GM18502 (cell line): ENCODE measurements around the gene ASAP2.
"Not testable (repeated sequence)": the region's sequence is repeated elsewhere in the genome, so short reads cannot be mapped to it uniquely, and the experiment has no call there.

Experiments used
- ATAC-seq: cut with Tn5 transposase; IDR thresholded peaks from one replicate; pipeline ENCODE4 v1.9.1; 2021; ENCODE audit warnings: mild to moderate bottlenecking; ENCODE audit not compliant: unreplicated experiment, poor library complexity

The ASAP2 gene

DNA sequence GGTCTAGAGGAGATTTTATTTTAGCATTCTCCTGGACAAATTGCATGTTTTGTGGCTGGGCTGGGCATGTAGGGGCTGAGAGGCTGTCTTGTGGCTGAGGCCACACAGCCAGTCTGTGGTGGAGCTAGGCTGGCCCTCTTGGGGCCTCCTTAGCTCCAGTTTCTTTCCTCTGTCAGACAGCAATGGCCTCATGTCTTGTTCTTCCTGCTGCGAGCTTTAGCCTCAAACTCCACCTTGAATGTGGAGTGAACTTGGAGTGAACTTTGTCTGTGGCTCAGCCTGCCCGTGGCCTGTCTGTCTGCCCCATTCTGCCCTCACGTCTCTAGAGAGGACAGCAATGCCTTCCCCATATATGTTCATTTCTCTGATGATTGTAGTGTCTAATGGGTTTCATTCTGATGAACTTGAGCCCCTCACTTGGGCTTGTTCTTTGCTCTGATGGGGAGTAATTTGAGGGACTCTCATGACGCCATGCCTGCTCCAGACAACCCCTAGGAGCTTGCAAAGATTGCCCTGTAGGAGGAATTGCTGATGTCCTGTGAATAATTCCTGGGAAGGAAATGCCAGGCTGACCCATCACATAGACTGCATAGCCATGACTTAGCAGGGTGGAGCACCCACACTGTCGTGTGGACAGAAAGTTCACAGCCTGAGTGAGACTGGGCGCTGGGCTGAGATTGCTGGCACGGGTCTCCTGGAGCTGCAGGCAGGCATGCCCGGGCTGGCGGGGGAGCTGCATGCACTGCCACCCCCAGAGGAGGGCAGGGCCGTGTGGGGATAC lies 42.6 kb downstream of the ASAP2 start:
- ATAC-seq = no peak

DNA sequence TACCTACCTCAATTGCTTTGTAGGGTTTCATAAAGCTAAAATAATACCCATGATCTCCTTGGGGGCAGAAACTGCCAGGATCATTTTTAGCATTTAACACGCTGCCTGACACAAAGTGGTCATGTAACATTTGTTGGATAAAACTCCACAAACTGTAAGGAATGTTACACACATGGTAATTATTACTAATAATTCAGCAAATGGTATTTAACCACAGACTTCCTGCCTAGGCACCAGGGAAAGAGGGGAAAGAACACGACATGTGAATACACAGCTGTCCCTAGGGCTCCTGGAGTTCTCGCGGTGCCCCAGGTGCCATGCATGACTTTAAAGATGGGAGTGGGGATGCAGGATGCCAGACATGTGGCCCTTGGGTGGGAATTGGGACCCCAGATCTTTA lies 43.5 kb downstream of the ASAP2 start:
- ATAC-seq = no peak

DNA sequence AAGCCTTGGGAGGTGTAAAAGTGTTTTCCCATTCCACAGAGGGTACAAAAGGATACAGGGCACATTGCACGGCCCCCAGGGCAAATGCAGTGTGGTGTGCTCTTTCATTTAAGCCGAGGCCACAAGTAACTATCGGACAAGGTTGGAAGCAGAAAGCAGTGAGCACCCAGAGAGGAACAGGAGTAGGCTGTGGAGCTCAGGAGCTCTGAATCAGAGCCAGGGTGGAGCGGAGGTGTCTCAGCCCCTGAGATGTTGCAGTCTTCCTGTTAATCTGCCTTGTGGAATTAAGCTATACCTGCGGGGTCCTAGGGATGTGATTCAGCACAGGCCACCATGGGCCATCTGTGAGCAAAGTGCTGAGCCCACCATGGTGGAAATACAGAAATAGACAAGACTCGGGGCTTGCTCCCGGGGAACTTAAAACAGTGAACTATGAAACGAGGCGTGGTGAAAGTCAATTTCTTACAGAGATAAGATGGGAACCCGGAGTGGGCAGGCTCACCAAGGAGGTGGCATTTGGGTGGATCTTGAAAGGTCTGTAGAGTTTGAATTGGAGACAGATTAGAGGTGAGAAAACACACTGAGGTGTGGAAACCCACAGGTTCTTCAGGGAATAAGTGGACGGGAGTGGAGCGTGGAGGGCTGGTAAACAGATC lies 44.0 kb downstream of the ASAP2 start:
- ATAC-seq = no peak

DNA sequence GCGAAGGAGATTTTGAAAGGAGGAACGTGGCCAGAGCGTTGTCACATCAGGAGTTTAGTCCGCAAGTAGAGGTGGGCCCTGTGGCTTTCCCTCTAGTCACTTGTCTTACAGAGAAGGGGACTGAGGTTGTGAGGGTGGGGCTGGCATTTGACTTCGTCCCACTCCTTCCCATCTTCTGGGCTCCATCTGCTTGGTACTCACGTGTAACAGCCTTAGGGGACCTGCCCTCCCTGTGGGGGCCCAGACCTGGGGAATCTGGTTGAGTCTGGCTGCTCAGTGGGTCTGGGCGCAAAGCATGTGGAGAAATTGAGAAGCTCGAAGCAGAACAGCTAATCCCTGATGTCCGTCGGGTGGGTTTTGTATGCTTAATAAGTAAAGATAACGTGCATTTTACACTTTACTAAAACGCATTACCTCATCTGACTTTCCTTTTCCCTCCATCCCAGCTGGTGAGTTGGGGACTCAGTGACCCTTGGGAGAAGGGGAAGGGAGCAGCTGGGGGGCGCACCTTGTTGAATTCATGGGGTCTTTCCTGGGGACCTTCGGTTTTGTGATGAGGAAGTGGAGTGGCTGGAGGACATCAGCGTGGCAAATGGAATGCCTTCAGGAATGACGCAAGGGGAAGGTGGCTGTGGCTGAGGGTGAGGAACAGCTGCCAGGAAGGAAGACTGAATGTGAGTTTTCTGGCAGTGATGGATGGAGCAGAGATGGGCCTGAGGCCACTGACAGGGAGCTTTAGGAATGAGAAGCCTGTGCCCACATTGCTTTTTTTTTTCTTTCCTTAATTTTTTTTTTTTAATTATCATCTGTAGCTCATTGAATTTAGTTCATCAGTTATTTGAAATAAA lies 44.8 kb downstream of the ASAP2 start:
- no peak for ATAC-seq

DNA sequence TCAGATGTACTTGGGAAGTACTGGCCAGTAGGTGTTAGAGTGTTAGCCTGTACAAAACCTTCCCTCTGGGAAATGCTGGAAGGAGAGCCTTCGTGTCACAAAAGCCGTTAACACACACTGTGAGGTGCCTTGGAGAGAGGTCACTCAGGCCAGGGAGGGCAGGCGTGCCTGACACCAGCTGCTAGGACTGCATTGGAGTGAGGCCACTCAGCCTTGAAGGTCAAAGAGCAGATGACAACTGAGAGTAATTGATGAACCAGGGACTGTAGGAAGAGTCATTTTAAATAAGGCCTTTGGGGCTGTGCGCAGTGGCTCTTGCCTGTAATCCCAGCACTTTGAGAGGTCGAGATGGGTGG lies 45.4 kb downstream of the ASAP2 start:
- no peak for ATAC-seq

DNA sequence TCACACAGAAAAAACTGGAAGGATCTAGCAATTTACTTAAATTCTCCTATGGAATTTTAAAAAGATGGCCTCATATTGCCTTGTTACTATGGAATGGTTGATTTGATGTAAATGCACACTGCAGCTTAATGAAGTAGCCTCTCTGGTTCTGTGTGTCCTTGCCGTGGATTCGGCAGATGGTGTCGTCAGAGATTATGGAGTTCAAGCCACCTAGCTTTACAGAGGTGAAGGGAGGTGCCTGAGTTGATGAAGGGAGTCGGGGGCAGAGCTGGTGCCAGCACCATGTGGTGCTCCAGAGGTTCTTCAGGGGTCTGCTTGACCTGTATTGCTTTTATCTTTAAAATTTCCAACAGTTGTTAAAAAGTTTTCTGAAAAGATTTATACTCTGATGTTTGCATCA lies 48.8 kb downstream of the ASAP2 start:
- no peak for ATAC-seq

DNA sequence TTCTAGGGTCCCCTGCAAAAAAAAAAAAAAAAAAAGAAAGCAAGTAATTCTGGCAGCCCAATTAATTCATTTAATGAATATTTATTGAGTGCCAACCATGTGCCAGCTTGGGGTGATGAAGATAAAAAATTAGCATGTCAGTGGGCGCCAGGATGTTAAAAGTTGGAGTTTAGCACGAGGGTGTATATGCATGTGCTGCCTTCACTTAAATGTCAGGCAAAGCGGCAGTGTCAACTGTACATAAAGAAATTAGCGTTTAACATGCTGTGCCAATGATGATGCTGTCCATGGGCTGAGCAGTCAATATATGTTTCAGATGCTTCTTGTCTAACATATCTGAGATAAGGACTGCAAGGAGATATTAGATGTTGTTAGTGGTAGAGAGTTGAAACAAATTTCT lies 49.5 kb downstream of the ASAP2 start:
- ATAC-seq = no peak

DNA sequence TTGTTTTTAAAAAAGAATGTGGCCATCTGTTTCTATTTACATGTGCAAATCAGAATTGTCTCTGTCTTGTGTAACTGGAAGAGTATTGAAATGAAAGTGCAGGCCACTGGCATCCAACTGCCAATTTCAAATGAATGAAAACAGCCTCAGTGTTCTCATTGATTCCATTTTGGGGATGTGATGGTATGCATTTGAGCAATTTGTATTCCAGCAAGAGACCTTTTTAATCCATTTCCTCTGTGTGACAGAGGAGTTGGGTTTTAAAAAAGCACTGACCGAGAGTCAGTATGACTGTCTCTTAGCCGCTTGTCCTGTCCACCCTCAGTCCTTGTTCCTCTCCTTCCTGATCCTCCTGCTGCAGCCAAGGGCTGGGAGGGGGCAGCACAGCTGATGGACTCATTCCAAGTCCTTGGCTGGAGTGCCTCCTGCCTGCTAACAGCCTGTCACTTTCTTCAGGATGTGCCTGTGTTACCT lies 50.0 kb downstream of the ASAP2 start:
- no peak for ATAC-seq

DNA sequence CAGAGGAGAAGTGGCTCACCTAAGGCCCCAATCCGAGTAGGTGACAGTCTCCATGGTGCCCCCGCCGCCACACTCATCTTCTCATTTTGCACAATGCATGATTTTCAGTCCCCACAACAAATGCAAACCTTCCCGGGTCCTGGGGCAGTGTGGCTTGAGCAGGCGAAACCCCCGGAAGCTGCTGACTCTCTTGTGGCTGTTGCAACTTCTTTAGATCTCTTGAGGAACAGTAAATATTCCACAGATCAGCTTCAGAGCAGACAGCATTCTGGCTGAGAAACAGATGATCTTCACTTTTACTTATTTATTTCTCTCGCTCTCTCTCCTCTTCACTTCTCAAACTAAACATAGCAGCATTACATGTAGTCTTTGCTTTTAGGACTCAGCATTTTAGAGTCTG lies 51.9 kb downstream of the ASAP2 start:
- ATAC-seq = no peak

DNA sequence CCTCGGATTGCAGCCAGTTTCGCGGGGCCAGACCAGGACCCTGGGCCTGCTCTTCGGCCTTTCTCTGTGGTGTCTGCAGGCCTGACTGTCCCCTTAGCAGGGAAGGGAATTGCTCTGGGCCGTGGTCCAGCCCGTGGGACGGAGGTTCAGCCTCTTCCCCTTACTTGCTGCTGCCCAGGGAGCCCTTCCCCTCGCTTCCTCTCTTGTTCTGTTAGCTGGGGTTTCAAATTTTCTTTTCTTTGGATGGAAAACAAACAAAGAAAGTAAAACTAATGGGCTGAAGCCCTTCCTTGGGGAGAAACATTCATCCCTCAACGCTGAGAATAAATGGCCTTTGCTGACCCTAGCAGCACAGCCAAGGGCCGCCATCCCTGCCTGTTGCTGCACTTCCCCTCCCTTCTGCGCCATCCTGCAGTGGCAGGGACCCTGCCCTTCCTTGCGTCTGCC lies 52.4 kb downstream of the ASAP2 start:
- ATAC-seq = no peak

DNA sequence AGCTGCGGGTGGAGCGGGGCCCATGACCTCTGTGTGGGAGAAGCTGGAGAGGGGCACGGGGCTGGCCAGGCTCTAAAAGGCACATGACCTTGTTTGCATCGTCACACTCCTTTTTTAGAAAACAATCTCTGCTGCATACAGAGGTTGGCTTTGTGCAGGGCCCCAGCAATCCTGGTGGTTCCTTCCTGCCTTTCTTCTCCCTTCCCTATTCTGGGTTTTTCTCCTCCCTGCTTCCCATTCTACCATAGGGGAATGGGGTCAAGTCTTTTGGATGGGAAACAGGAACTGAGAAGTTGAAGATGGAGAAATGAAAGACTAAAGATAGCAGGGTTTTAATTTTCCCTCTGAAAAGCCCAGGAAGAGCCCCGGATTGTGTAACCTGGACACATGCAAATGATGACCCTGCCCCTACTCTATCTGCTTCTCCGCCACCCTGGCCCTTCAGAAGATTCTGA lies 53.9 kb downstream of the ASAP2 start:
- no peak for ATAC-seq

DNA sequence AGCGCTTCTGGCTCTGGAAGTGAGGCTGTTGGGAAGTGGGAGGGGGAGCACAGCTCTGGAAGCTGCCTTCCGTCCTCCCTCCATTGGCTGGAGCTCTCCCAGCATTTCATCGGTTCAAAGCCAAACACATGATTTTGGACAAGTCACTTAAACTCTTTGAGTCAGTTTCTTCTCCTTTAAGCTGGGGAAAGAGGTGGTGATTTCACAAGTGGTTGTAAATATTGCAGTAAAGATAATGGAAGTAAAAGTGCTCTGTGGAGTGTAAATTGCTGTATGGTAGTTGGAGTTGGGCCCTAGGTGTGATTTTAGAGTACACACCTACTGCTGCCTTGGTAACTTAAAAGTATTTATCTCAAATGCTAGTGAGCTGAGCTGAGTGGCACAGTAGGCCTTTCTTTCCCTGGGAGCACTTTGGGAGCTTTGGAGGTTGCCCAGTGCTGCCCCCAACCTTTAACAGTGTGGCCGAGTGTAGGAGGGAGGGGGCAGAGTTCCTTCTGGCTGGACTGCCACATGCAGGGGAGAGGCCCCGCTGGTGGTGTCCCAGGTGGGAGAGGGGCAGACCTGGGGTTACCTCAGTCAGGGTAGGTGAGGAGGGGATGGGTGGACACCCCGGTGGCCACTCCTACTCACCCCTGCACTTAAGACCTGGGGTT lies 54.7 kb downstream of the ASAP2 start:
- no peak for ATAC-seq

DNA sequence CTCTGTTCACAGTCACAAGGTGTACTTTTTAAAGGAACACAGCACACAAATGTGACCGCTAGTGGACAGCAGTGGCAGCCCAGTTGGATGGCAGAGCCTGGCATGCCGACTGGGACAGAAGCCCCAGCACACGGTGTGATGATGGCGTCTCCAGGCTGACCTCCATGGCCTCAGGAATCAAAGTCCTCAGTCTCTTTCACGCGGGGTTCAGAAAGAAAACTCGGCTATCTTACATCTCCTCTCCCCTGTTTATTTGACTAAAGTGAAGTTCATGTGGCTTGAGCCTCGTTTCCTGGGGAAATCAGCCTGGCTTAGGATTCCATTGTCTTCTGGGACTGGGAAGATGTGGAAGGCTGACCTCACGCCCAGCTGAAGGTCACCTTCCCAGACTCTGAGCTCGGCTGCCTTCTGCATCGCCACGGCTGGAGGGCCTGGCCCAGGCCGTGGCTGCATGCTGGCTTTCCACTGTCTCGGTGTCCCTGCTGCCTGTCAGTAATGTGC lies 56.1 kb downstream of the ASAP2 start:
- ATAC-seq = no peak

DNA sequence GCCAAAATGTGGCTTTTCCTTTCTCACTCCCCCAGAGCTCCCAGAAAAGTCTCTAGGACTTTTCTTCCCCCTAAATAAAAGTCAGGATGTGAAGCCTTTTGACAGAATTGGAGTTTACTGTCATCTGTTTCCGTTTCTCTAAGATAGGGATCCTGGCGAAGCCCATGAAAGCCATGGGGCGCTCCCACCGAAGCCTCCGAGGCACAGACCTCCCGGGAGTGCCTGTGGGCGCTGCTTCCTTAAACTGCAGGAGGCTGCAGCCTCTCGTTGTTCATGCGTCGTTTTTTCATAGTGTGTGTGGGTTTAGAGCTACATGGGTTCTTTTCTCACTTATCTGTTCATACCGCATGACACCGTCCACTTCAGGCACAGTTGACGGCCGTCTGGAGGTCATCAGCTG lies 56.8 kb downstream of the ASAP2 start:
- ATAC-seq = no peak

DNA sequence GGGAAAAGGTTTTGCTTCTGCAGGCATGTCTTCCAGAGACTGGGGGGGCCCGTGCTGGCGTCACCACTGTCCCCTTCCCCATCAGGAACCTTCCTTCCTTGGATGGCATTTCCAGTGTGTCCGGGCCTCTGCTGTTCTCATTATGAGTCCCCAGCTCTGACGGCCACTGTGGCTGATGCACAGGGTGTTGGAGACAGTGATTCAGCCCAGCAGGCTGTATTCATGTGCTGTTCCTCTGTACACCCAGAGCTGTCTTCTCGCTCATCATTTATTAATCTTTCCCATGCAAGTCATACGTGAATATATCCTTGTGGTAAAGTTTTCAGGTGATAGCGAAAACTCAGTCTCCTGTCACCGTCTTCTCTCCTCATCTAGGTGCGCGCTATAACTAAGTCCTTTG lies 57.7 kb downstream of the ASAP2 start:
- no peak for ATAC-seq

DNA sequence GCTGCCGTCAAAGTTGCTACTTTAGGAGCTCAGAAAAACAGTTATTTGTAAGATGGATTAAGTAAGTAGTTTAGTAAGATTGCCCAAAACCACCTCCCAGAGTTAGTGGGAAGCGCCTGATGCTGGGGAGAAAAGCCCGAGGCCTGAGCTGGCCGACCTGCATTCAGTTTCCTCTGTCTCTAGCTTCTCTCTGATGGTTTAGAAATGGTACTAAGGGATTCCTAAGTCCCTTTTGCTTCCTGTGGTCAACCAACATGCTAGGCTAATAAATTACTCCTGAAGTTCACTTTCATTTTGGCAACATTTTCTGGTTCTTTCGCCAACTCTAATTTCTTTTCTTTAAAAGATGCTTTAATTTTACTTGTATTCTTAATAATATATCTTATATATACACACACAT lies 60.1 kb downstream of the ASAP2 start:
- ATAC-seq = no peak

DNA sequence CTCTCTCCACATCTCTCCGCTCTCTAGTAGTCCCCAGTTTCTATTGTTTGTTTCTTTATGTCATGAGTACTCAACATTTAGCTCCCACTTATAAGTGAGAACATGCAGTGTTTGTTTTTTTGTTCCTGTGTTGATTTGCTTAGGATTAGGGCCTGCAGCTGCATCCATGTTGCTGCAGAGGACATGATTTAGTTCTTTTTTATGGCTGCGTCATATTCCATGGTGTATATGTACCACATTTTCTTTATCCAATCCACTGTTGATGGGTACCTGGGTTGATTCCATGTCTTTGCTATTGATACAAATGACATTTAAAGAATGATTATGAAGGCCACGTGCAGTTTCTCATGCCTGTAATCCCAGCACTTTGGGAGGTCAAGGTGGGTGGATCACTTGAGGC lies 60.7 kb downstream of the ASAP2 start:
- ATAC-seq = not testable (repeated sequence)

DNA sequence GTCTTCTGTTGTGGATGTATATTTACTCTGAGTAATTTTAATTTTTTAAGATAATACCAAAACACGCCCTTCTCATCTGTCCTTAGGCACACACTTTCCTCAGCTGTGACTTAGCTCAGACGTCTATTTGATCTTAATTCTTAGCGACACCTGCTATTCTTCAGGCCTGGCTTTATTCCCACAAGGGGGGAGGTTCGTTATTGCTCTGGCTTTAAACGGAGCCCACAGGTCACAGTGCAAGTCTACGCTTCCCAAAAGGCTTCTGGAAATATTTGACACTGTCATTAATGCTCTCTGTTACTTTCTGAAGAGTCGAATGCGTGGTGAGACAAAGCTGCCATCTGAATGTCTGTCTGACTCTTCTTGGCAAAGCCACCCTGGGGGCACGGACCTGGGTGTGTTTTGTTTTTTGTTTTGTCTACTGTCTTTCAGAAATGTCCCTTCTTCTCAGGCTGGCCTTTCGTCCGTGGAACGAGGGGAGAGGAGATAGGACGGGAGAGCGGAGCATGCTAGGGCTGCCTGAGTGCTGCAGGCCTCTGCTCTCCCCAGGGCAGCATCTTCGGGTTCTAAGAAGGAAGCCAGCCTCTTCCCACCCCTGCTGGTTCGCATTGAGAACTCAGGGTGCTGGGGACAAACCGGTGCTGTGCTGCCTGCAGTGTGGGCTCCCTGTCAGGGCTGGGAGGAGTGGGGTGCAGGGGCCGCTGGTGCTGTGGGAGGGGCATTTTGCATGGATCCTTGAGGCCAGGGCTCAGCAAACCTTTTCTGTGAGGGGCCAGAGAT lies 61.9 kb downstream of the ASAP2 start:
- no peak for ATAC-seq

DNA sequence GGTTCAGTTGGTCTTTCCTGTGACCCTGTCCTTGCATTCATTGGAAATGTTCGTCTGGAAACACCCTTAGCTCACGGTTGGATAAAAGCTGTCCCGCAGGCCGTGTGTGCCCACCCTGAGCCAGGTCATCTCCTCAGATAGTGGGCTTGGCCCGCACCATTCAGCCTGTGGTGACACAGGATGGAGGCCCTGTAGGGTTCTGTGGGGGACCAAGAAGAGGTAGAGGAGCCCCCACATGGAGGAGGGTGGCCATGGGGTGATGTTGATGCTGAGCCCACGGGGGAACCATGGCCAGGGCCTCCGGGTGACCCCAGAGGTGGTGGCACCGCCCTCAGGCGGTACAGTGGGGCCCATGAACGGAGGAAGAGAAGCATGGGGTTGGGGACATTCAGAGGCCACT lies 62.7 kb downstream of the ASAP2 start:
- ATAC-seq = no peak
